SK-N-SH treated with all-trans-retinoic acid at 6 μM for 48 hours (cell line): ENCODE data around the gene PARP15.
"Not testable (repeated sequence)": the region's sequence is repeated elsewhere in the genome, so short reads cannot be mapped to it uniquely, and the experiment has no call there.

Experiments used
- ATAC-seq: fragments of 200-7000 bp; cut with Tn5 transposase; 3 replicates; pipeline ENCODE4 v1.9.1; 2020; ENCODE audit warnings: mild to moderate bottlenecking, moderate library complexity
- ARNTL ChIP-seq: fragments of 450-650 bp; formaldehyde crosslinking; IDR thresholded peaks from 2 replicates; pipeline ENCODE4 v1.5.0; 2020; ENCODE audit warnings: low read depth, mild to moderate bottlenecking, moderate library complexity, borderline replicate concordance
- BACH2 ChIP-seq: fragments of 250-450 bp; sonication (Bioruptor Pico); IDR thresholded peaks from 2 replicates; pipeline ENCODE4 v1.9.0; 2021; ENCODE audit warnings: mild to moderate bottlenecking, borderline replicate concordance
- CREB5 ChIP-seq: fragments of 250-450 bp; sonication (Bioruptor Pico); IDR thresholded peaks from 2 replicates; pipeline ENCODE4 v1.5.1; 2020; ENCODE audit warnings: low read depth, mild to moderate bottlenecking, moderate library complexity
- ESRRG ChIP-seq: fragments of 250-450 bp; sonication (Bioruptor Pico); IDR thresholded peaks from 2 replicates; pipeline ENCODE4 v1.6.1; 2021; ENCODE audit warnings: mild to moderate bottlenecking
- OSR1 ChIP-seq: fragments of 250-450 bp; sonication (Bioruptor Pico); IDR thresholded peaks from 2 replicates; pipeline ENCODE4 v1.8.0; 2022; ENCODE audit warnings: moderate library complexity, mild to moderate bottlenecking, inconsistent platforms
- POU6F1 ChIP-seq: fragments of 250-450 bp; sonication (Bioruptor Pico); IDR thresholded peaks from 2 replicates; pipeline ENCODE4 v1.8.0; 2021; ENCODE audit warnings: low read depth, mild to moderate bottlenecking, moderate library complexity, borderline replicate concordance
- PPARA ChIP-seq: fragments of 250-450 bp; sonication (Bioruptor Pico); IDR thresholded peaks from 2 replicates; pipeline ENCODE4 v1.5.0; 2020; ENCODE audit warnings: mild to moderate bottlenecking, borderline replicate concordance
- RARB ChIP-seq: fragments of 250-450 bp; sonication (Bioruptor Pico); IDR thresholded peaks from 2 replicates; pipeline ENCODE4 v1.8.0; 2021; ENCODE audit warnings: mild to moderate bottlenecking, moderate library complexity
- SNAI2 ChIP-seq: fragments of 250-450 bp; sonication (Bioruptor Pico); IDR thresholded peaks from 2 replicates; pipeline ENCODE4 v1.5.0; 2020; ENCODE audit warnings: mild to moderate bottlenecking, moderate library complexity
- TCF4 ChIP-seq: fragments of 250-450 bp; sonication (Bioruptor Pico); IDR thresholded peaks from 2 replicates; pipeline ENCODE4 v1.8.0; 2021; ENCODE audit warnings: mild to moderate bottlenecking, moderate library complexity, borderline replicate concordance
- TOX ChIP-seq: fragments of 250-450 bp; sonication (Bioruptor Pico); IDR thresholded peaks from 2 replicates; pipeline ENCODE4 v1.8.0; 2021; ENCODE audit warnings: mild to moderate bottlenecking, moderate library complexity, borderline replicate concordance
- TSHZ2 ChIP-seq: fragments of 250-450 bp; sonication (Bioruptor Pico); IDR thresholded peaks from 2 replicates; pipeline ENCODE4 v1.5.0; 2020; ENCODE audit warnings: mild to moderate bottlenecking, moderate library complexity
- ZFP3 ChIP-seq: fragments of 250-450 bp; sonication (Bioruptor Pico); IDR thresholded peaks from 2 replicates; pipeline ENCODE4 v1.5.0; 2020; ENCODE audit warnings: mild to moderate bottlenecking, moderate library complexity
- ZFP30 ChIP-seq: fragments of 450-650 bp; formaldehyde crosslinking; IDR thresholded peaks from 2 replicates; pipeline ENCODE4 v1.5.0; 2022; ENCODE audit warnings: mild to moderate bottlenecking, moderate library complexity
- ZNF565 ChIP-seq: fragments of 450-650 bp; formaldehyde crosslinking; conservative IDR thresholded peaks from 2 replicates; pipeline ENCODE4 v1.5.0; 2020; ENCODE audit warnings: low read depth, mild to moderate bottlenecking, moderate library complexity
- ZNF70 ChIP-seq: fragments of 450-650 bp; formaldehyde crosslinking; IDR thresholded peaks from 2 replicates; pipeline ENCODE4 v1.5.0; 2020; ENCODE audit warnings: mild to moderate bottlenecking, moderate library complexity

The PARP15 gene

GRCh38 chr3:122636697-122637096 is 59.2 kb downstream of the PARP15 start (continued):
- no peak for TF ChIP-seq ZNF70 (CRISPR knock-in tag)

- TF ChIP-seq CREB5, result no peak
- no peak for TF ChIP-seq POU6F1 (CRISPR knock-in tag)
- no peak for TF ChIP-seq ZFP3 (CRISPR knock-in tag)
- TF ChIP-seq ZFP30 (CRISPR knock-in tag), result no peak
- TF ChIP-seq SNAI2 (CRISPR knock-in tag), result no peak
- no peak for TF ChIP-seq TOX (CRISPR knock-in tag)
- no peak for ATAC-seq
Measured at GRCh38 chr3:122640437-122640999, 63.1 kb downstream of the PARP15 start.

- ATAC-seq, result no peak
- no peak for TF ChIP-seq ZNF70 (CRISPR knock-in tag)
- no peak for TF ChIP-seq PPARA (CRISPR knock-in tag)
- no peak for TF ChIP-seq ZFP30 (CRISPR knock-in tag)
- TF ChIP-seq ESRRG (CRISPR knock-in tag), result no peak
- no peak for TF ChIP-seq RARB (CRISPR knock-in tag)
- no peak for TF ChIP-seq TCF4 (CRISPR knock-in tag)
- TF ChIP-seq OSR1, result no peak
Measured at GRCh38 chr3:122642935-122643334, 65.5 kb downstream of the PARP15 start.

GRCh38 chr3:122646146-122646988 is 68.9 kb downstream of the PARP15 start:
- TF ChIP-seq ZNF565 (CRISPR knock-in tag), result no peak
- TF ChIP-seq ZNF70 (CRISPR knock-in tag), result no peak
- TF ChIP-seq PPARA (CRISPR knock-in tag), result no peak
- no peak for TF ChIP-seq BACH2 (CRISPR knock-in tag)
- TF ChIP-seq TSHZ2 (CRISPR knock-in tag), result no peak
- TF ChIP-seq ZFP30 (CRISPR knock-in tag), result no peak
- no peak for TF ChIP-seq ARNTL (CRISPR knock-in tag)
- no peak for ATAC-seq

GRCh38 chr3:122651233-122651907 is 73.9 kb downstream of the PARP15 start:
- ATAC-seq, result not testable (repeated sequence)

GRCh38 chr3:122651962-122652361 is 74.5 kb downstream of the PARP15 start:
- not testable (repeated sequence) for ATAC-seq

GRCh38 chr3:122658336-122658735 is 80.9 kb downstream of the PARP15 start:
- ATAC-seq, result not testable (repeated sequence)
